HG03575 (cell line): ENCODE data around the gene STAT3.
A peak's percentile ranks its signal among the peaks of the same experiment; 100 is the strongest.
"Not testable (repeated sequence)": the region's sequence is repeated elsewhere in the genome, so short reads cannot be mapped to it uniquely, and the experiment has no call there.

Source experiments
- ATAC-seq: cut with Tn5 transposase; IDR thresholded peaks from one replicate; pipeline ENCODE4 v1.9.1; 2021; ENCODE audit not compliant: unreplicated experiment, insufficient number of reproducible peaks, low FRiP score; ENCODE audit errors: extremely low read depth

STAT3 gene

DNA sequence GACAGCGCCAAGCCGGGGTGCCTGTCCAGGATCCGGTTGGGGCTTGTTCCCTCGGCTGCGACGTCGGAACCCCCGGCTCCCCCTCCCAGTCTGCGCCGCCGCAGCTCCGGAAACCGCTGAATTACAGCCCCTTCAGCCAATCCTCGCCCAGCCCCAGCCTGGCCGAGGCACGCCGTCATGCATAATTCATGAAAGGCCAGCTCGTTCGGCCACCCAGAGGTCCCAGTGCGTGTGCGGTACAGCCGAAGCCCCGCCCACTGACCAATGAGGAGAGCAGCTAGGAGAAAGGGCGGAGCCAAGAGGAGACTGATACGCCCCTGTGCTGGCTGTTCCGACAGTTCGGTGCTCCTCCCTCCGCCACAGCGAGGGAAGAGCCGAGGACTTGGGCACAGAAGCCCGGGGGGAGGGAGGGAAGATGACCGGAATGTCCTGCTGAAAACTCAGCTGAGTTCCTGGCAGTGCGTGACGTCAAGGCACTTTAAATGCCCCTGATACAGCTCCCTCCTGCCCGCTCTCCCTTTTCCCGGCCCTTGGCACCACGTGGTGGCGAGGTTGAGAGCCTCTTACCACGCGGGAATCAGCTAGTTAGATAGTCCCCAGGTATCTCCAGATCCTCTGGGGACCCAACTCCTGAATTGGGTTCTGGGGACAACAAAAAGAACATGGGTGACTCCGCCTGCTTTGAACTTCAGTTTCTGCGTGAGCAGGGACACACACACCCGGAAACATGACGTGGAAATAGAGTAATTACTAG, at the start of gene STAT3:
Gene STAT3 (minus strand): TSS at position 62 of the 754 bp plus-strand sequence. CDS start 39,926 bp downstream, outside the sequence.
- ATAC-seq = peak; percentile 61

DNA sequence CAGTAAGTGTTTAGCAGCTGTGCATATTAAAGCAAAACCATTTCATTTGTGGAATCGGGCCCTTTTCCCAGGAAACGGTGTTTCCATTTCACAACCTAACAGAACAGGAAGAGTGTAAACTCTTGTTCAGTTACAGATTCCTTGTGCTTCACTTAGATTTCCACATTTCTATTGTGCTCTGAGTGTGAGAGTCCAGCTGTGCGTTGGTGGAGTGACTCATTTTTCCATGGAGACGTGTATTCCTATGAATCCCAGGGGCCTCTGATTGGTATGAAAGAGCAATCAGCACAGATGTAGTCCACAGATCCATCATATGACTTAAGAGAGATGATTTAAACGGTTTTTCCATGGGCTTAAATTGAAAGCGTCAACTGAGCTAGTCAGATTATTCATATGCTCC, 48.1 kb upstream of the STAT3 start:
- no peak for ATAC-seq

DNA sequence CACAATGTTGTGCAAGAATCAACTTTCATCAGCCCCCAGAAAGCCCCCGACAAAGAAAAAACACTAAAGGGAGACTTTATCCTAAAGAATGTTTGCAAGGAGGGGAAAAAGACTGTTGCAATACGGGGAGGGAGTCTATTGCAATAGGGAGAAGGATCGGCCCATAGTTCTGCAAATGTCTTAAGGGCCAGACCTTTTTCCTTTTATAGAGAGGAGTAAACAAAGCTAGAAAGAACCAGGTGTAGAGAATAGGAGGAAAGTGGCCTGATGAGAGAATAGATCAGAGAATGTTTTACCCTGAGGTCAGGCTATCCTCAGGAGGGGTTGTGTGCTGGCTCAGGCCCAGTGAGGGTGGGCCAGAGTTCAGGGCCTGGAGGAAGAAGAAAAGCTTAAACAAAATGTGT, 43.5 kb upstream of the STAT3 start:
- ATAC-seq = no peak

DNA sequence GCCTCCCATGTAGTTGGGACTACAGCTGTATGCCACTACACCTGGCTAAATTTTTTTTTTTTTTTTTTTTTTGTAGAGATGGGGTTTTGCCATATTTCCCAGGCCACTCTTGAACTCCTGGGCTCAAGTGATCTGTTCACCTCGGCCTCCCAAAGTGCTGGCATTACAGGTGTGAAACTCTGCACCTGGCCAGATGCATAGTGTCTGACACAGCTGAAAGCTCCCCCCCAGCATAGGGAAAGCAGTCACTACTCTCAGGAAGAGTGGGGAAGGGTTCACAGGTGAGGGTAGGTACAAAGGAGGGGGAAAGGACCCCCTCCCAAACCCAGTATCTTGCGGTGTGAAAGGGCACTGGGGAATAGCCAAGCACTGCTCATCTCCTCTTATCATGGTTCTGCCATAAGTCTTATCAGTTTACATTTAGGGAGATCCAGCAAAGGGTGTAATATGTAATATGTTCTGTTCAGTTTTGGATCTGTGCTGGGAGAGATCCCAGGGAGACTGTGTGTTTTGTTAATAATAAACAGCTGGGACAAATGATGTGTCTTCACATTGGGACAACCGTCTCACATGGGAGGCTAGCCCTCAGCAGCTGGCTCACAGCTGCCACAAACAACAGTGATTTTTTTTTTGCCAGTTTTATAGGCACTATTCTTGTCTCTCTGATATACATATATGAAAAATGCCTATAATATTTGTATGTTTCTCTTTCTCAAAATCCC, 41.6 kb upstream of the STAT3 start:
- no peak for ATAC-seq

DNA sequence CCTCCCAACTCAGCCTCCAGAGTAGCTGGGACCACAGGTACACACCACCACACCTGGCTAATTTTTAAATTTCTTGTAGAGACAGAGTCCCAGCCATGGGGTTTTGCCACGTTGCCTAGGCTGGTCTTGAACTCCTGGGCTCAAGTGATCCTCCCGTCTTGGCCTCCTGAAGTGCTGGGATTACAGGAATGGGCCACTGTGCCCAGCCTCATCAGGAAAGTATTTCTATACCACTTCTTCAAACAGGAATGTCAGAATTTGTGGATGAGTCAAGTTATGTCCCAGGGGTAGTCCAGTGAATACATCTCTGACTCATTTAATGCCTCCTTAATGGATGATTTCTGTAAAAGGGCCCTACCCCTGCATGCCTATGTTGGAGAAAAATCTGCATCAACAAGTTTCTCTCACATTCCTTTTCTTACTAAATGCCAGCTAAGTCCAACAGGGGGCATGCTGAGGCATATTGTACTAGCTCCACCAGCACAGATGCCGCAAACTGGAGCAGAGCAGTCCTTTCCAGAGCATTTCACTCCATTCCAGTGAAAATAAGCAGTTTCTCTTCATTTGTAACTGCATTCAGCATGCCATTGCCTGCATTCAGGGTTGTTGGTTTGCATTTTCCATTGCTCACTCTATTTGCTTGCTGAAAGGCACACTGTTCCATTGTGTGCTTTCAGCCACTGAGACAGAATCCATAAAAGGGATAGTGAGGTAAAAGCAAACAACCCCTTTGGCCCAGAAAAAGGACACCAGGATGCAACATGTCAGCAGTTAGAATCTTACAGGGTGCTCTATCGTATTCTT, 40.1 kb upstream of the STAT3 start:
- ATAC-seq = no peak

DNA sequence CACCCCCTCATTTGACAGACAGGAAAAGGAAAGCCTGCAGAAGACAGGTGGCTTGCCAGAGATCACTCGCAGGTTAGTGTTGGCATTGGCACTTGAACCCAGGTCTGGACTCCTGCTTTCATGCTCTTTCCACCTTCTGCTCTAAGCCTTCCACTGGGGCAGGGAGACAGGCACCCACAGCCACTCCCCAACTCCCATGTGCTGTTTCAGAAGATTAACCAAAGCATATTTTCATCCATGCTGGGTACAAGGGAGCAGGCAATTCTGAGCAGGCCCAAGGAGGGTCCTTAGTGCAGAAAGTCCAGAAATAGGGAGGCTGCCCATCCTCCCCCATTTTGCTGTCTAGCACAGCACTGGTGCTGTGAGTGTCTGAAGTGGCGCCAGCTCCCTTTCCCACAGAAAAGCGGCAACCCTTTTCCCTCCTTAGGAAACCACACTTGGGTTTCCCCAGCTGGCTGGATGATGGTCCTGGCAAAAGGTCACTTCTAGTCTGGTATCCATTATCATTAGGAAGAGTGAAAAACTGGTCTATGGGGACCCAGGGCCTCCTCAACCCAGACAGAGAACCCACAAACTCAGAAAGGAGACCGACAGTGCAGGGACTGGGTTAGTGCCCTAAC, 36.9 kb upstream of the STAT3 start:
- no peak for ATAC-seq

DNA sequence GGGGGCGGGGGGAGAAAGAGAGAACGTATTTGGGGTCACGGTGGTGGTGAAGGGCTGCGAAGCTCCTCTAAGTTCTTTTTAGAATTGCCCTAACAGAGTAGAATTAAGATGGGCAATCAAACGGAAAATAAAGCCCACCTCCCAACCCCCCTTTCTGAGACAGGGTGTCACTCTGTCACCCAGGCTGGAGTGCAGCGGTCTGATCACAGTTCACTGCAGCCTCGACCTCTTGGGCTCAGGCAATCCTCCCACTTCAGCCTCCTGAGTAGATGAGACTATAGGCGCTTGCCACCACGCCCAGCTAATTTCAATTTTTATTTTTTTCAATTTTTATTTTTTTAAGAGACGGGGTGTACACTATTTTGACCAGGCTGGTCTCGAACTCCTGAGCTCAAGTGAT, 35.5 kb upstream of the STAT3 start:
- no peak for ATAC-seq

DNA sequence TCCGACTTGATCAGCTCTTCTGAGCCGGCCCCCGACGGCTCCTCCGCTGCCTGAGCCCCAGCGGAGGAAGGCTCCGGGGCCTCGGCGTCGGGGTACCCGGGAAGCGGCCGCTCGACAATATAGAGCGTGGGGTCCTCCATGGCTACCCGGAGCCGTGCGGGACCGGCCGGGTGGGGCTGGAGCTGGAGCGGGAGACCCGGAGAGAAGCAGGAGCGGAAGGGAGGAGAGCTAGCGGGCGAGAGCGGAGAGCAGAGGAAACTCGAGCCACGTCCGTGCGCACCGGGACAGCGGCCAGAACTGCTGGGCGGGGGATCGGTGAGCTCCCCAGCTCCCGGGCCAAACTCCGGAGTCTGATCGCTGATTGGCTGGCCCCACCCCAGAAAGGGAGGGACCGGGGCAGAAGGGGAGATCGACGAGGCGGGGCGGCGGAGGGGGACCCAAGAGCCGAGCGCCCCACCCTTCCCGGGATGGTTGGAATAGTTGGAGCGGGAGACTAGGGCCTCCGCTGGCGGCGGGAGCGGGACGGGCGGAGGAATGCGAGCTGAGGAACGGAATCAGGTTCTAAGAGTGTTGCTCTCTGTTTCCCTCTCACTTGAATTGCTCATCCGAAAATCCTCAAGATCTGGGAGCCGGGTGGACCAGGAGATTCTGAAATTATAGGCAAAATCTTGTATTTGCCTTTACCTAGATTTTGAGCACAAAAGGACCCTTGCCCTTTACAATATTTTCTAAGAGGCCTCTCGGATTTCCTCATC, 34.9 kb upstream of the STAT3 start, which contains the start of gene CAVIN1:
Gene CAVIN1 (minus strand): TSS at position 299 of the 755 bp plus-strand sequence. CDS start 159 bp downstream, at position 140.
- ATAC-seq = no peak

DNA sequence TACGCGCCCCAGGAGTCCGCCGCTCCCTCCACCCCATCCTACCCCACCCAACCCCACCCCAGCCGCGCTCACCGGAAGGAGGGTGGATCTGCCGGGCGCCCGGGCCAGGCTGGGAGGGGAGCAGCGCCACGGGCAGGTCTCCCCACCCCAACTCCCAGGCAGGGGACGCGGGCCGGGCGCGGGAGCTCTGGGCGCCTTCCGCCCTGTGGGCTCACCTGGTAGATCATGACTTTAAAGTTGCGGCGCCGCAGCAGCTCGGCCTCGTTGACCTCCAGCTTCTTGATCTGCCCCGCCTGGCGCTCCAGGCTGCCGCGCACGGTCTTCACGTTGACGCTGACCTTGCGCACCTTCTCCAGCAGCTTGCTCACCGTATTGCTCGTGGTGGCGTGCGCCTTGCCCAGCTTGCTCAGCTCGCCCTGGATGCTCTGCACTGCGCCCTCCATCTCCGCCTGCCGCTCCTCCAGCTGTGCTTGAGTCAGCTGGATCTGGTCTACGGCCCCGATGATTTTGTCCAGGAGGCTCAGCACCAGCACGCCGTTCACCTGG, 34.2 kb upstream of the STAT3 start:
- no peak for ATAC-seq

DNA sequence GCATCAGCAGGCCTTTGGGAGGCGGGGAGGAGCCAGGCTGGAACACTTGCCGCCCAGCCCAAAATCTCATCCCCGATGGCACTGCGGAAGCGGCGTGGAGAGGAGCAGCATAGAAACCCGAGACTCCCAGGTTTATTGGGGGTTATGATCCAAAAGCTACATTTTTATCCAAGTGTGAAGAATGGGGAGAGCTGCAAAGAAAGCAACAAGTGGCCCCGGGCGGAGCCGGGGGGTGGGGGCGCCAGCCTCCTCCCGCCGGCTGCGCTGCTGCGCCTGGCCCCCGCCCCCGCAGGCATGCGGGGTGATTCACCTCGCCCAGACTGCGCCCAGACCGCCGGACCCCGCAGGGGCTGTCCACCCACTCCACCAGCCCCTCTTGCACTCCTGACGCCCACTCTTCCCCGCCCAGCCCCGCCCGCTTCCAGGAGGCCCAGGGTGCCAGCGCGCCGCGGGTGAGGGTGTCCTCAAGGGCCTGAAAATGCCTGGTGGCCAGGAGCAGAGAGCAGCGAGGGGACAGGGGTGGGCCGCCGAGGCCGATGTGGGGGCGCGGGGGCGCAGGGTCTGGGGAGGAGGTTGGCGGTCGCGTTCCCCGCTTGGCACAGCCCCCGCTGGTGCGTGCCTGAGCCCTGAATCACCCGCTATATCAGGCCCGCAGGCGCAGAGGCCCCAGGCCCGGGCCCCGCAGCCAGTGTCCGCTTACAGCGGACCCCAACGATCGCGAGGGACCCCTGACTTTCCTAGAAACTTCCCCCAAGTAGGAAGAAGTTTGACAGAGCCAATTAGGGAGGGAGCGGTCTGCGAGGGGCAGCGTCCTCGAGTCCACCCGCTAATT, 33.5 kb upstream of the STAT3 start:
- no peak for ATAC-seq

DNA sequence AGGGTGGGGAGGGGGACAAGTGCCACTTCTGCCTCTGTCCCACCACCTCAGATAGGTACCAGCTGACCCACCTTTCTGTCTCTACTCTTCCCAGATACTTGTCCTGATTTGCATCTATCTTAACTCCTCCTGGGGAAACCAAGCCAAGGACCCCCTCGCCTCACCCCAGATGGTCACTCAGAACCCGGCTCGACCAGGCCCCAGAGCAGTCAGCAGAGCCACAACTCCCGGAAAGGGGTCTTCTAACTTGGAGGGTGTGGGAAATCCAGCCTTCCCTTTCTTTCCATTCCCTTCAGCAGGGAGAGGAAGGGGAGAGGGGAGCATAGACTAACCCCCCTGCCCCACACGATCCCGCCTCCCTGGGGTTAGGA, 32.9 kb upstream of the STAT3 start:
- no peak for ATAC-seq

DNA sequence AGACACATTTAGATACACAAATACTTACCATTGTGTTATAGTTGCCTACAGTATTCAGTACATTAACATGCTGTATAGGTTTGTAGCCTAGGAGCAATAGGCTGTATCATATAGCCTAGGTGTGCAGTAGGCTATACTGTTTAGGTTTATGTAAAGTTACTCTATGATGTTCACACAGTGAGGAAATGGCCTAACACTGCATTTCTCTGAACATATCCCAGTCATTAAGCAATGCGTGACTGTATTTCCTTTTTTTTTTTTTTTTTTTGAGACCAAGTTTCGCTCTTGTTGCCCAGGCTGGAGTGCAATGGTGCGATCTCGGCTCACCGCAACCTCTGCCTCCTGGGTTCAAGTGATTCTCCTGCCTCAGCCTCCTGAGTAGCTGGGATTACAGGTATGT, 29.7 kb upstream of the STAT3 start:
- ATAC-seq = not testable (repeated sequence)

DNA sequence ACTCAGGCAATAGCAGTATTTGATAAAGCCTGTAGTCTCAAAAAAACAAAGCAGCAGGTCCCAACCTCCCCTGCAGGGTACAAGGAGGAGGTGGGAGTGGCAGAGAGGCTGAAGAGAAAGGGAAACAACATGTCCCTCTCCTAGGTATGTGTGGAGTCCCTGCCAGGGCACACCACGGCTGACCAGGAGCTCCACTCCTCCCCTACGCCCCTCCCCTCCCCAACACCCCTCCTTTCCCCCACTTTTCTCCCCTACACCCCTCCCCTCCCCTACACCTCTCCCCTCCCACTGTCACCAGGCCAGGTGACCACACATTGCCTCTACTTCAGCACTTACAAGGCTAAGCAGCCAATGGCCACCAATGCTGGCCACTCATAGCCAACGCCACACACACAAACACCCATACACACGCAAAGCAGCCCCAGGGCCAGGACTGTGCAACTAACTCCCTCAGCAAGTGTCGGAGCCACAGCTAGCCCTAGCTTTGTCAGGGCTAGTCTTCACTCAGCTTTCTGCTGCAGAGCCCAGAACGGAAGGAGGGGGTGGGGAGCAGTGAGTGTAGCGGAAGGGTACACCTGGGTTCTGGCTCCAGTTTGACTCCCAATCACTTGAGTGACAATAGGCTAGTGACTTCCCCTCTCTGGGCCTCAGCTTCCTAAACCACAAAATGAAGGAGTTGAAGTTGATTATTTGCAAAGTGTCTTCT, 26.6 kb upstream of the STAT3 start:
- no peak for ATAC-seq

DNA sequence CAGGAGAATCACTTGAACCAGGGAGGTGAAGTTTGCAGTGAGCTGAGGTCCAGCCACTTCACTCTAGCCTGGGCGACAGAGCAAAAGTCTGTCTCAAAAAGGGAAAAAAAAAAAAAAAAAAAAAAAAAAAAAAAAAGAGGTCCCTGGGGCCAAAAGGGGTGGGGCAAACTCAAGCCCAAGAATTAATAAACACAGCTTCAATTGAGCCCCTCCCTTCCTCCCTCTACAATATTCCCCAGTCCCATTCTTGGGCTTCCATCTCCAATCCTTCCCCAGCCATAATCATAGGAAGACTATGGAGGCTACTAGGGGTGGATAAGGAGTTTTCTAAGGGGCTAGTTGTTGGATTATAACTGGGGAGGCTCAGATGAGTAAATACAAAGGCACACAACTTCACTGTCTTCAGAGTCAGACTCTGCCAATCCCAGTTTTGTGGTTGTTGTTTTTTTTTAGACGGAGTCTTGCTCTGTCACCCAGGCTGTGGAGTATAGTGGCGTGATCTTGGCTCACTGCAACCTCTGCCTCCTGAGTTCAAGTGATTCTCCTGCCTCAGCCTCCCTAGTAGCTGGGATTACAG, 25.3 kb upstream of the STAT3 start:
- no peak for ATAC-seq

DNA sequence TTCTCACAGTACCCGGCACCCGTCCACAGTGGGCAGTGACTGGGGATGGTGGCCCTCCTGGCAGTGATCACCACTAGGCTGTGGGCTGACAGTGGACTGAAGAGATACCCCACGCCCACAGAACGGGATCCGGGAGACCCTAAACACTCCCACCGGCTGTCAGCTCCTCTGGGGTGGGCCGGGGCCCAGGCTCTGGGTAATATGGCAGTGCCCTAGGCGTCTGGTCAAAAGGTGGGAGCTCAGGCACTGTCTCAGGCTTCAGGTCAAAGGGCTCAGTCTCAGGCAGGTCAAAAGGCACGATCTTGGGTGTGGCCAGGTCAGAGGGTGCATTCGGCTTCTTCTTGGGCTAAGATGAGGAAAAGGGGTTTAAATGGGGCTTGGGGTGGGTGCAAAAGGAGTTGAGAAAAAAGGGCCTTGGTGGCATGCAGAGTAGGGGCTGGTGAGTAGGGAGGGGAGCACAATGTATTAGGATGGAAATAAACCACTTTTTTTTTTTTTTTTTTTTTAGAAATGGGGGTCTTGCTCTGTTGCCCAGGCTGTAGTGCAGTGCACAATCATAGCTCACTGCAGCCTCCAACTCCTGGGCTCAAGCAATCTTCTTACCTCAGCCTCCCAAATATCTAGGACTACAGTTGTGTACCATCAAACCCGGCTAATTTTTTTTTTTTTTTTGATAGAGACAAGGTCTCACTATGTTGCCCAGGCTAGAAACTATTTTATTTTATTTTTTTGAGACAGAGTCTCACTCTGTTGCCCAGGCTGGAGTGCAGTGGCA, 23.9 kb upstream of the STAT3 start:
- no peak for ATAC-seq

DNA sequence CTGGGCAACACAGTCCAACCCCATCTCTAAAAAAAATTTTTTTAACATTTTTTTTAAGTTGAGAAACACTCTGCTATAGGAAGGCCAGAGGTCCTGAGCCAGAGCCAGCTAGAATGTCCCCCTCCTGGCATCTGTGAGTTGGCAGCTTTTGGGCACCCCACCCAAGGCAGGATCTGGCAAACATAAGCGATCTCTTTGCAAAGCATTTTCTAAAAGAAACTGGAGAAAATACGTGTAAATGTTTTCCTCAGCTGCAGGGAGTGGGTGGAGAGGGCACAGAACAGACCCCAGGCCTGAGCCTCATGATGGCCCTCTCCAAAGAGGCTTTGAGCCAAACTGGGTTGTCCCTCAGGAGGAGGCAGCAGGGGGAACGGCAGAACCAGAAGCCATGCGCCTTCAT, 23.1 kb upstream of the STAT3 start:
- ATAC-seq = no peak
